Spleen (tissue), 11 donors: ENCODE measurements around the gene PWP1. TPM values are rescaled to one million over a fixed set of nuclear protein-coding genes. Genes with fewer than 3 reads are reported as not detected.

Experiments
- DNase-seq: peaks from one replicate; pipeline ENCODE4 v3.0.0-alpha.2; 2020
- H3K27ac ChIP-seq, 8 donors: fragments of 200-600 bp; sonication (generic) in 7 of 8; 1 replicate in 4 of 8; 2 replicates in 4 of 8; pipeline versions ENCODE4 v1.5.0 to v1.8.0; 2016 to 2021; ENCODE audit warnings: inconsistent platforms in 4 of 8, mild to moderate bottlenecking in 4 of 8, moderate library complexity in 1 of 8
- H3K27me3 ChIP-seq, 7 donors: fragments of 200-600 bp; sonication (generic) in 6 of 7; replicated peaks in 1 of 7; 1 replicate in 4 of 7; 2 replicates in 3 of 7; pipeline versions ENCODE4 v1.5.0 to v1.8.0; 2016 to 2021; ENCODE audit warnings: inconsistent platforms in 3 of 7, mild to moderate bottlenecking in 1 of 7
- H3K36me3 ChIP-seq, 6 donors: fragments of 200-600 bp; sonication (generic) in 5 of 6; 1 replicate in 4 of 6; 2 replicates in 2 of 6; pipeline versions ENCODE4 v1.5.0 to v1.8.0; 2016 to 2021; ENCODE audit warnings: inconsistent platforms in 2 of 6
- H3K4me1 ChIP-seq, 6 donors: fragments of 200-600 bp; sonication (generic) in 5 of 6; 1 replicate in 3 of 6; 2 replicates in 3 of 6; pipeline versions ENCODE4 v1.5.0 to v1.8.0; 2016 to 2021; ENCODE audit warnings: inconsistent platforms in 3 of 6
- H3K4me3 ChIP-seq, 8 donors: fragments of 200-600 bp; sonication (generic) in 7 of 8; 1 replicate in 4 of 8; 2 replicates in 4 of 8; pipeline versions ENCODE4 v1.5.0 to v1.8.0; 2016 to 2021; ENCODE audit warnings: inconsistent platforms in 4 of 8, mild to moderate bottlenecking in 4 of 8, moderate library complexity in 2 of 8
- H3K9me3 ChIP-seq, 8 donors: fragments of 200-600 bp; sonication (generic) in 7 of 8; 1 replicate in 4 of 8; 2 replicates in 4 of 8; pipeline versions ENCODE4 v1.5.0 to v1.8.0; 2016 to 2021; ENCODE audit warnings: inconsistent platforms in 4 of 8
- POLR2A ChIP-seq, 3 donors: fragments of 450-650 bp; IDR thresholded peaks; one replicate each; pipeline ENCODE4 v1.5.1; 2017; ENCODE audit warnings: antibody characterized with exemption in 3 of 3, mild to moderate bottlenecking in 1 of 3
- POLR2AphosphoS5 ChIP-seq, 3 donors: sonication (generic); formaldehyde crosslinking; IDR thresholded peaks; one replicate each; pipeline ENCODE4 v1.5.1; 2017; ENCODE audit warnings: antibody characterized with exemption in 3 of 3
- WGBS, 5 donors: extraction: QIAGEN DNeasy Blood & Tissue Kit in 3 of 5; methylation state at CpG; one replicate each; pipeline versions ENCODE4 v1.1.5 to v1.1.7; 2013 to 2018; 5-methylcytosine and 5-hydroxymethylcytosine counted together
- intact Hi-C: fragments of 100-400 bp; cut with DNase I; formaldehyde crosslinking; loops from one replicate; pipeline ENCODE4 v1.15.0; 2023; ENCODE audit warnings: low total_unique reads
- polyA plus RNA-seq, 3 donors: library from polyadenylated mRNA; stranded (reverse); fragments of 200-250 nt; gene quantifications; one replicate each; pipeline ENCODE4 v1.2.1, GENCODE V29; 2013
- total RNA-seq, 7 donors: library from RNA; depleted of rRNA in 3 of 7; stranded (reverse); fragments of >200 nt in 3 of 7; fragmentation: NEBNext Ultra II Directional in 4 of 7; extraction: Animal tissue kit (Norgen Biotek cat#: 25700) in 4 of 7; gene quantifications; one replicate each; pipeline versions ENCODE4 v1.1.0 to v1.2.1, GENCODE V29; 2016 to 2021
- TF ChIP-seq, protein P1 (sequence below), 11 experiments: fragments of 200-600 bp in 7 of 11; fragments of 450-650 bp in 4 of 11; sonication (generic) in 4 of 11; IDR thresholded peaks in 8 of 11; conservative IDR thresholded peaks in 3 of 11; 1 replicate in 7 of 11; 2 replicates in 4 of 11; pipeline versions ENCODE4 v1.4.0 to v1.8.0; 2016 to 2021; ENCODE audit warnings: antibody characterized with exemption in 11 of 11, inconsistent platforms in 4 of 11, mild to moderate bottlenecking in 1 of 11
- donor health status: healthy with polysubstance abuse.
- donor health status: DM: no; HTN: no; CAD: no; lungs with moderate emphysema.
- donor health status: DM: no; HTN: no; CAD: no.
- donor health status: Bipolar disorder and iron deficiency.
- donor health status: healthy.
- donor health status: DM: no; HTN: no; CAD: no.
- donor health status: DM: yes; HTN: yes; CAD: no.

PWP1 gene
- total and polyA plus RNA-seq, 10 donors = 24.5 to 78.5 (median 28.2) TPM

DNA sequence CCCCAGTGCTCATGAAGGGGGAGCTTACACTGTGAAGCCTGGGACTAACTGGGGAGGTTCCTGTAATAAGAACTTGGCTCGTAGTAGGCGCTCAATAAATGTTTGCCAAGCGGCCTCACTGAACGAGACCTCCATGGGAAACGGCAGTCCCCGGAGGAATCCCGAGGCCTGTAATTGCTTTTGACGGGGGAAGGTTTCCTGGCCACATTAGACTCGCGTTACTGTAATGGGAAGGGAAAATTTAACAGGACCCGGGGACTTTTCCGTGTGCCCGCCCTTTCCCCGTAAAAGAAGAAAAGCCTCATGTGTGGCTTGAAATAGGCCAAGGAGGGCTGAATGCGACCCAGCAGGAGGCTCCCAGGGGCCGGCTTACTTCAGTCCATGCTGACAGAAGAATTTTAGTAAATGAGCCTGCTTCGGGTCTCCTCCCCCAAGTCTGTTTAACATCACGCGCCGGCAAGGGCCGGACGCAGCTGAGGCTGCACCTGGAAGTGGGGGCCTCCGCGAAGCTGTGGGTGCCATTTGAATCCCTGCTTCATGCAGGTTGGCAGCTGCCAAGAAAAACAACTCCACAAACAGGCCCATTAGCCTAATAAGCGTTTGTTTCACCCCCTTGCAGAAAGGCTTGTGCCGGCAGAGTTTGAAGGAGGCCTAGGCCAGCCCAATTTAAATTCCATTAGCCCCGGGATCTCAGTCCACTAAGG lies 39.8 kb upstream of the PWP1 start:
- H3K9me3 ChIP-seq = no peaks in the 10 kb centered on the region
- no peaks in the 10 kb centered on the region for H3K27me3 ChIP-seq
- no peak overlapping the region for H3K27ac ChIP-seq
- H3K36me3 ChIP-seq = no peaks in the 10 kb centered on the region
- no peak overlapping the region for H3K4me3 ChIP-seq
- no peak for TF ChIP-seq POLR2AphosphoS5 (IDR thresholded peaks at IDR 0.05)
- TF ChIP-seq, protein P1, sequence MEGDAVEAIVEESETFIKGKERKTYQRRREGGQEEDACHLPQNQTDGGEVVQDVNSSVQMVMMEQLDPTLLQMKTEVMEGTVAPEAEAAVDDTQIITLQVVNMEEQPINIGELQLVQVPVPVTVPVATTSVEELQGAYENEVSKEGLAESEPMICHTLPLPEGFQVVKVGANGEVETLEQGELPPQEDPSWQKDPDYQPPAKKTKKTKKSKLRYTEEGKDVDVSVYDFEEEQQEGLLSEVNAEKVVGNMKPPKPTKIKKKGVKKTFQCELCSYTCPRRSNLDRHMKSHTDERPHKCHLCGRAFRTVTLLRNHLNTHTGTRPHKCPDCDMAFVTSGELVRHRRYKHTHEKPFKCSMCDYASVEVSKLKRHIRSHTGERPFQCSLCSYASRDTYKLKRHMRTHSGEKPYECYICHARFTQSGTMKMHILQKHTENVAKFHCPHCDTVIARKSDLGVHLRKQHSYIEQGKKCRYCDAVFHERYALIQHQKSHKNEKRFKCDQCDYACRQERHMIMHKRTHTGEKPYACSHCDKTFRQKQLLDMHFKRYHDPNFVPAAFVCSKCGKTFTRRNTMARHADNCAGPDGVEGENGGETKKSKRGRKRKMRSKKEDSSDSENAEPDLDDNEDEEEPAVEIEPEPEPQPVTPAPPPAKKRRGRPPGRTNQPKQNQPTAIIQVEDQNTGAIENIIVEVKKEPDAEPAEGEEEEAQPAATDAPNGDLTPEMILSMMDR (IDR thresholded peaks at IDR 0.05 in 8 of 11, conservative IDR thresholded peaks at IDR 0.05 in 3 of 11) = no peak
- TF ChIP-seq POLR2A (IDR thresholded peaks at IDR 0.05) = no peak
- intact Hi-C loops = no loop called here
- H3K4me1 ChIP-seq = no peaks in the 10 kb centered on the region
- 68 to 88% (median 69%) methylated on average over 19 to 27 of the region's 27 CpGs for WGBS, 5 donors
- DNase-seq = no peak

DNA sequence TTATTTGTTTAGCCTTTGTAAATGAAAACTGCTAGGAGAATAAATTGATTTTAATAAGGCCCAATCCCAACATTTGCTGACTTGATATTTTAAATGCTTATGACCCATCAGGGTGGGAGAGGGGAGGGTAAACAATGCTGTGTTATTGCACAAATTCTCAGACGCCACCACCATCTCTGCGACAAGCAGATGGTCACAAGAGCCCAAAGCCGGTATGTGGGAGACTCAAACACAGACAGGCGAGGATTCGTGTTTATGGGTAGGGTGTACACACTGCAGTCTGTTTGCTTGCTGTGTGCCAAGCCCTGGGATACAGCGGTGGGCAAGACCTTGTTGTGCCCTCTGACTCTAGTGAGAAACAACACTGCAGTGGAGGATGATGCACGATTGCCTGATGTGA lies 39.2 kb upstream of the PWP1 start:
- H3K36me3 ChIP-seq = no peaks in the 10 kb centered on the region
- H3K4me3 ChIP-seq = no peak overlapping the region
- no peak overlapping the region for H3K27ac ChIP-seq
- intact Hi-C loops = no loop called here
- no peak for DNase-seq
- 93 to 98% (median 95%) methylated on average over 7 of the region's 7 CpGs for WGBS, 5 donors
- H3K4me1 ChIP-seq = no peaks in the 10 kb centered on the region
- no peaks in the 10 kb centered on the region for H3K27me3 ChIP-seq
- TF ChIP-seq, protein P1 (IDR thresholded peaks at IDR 0.05 in 8 of 11, conservative IDR thresholded peaks at IDR 0.05 in 3 of 11) = no peak
- TF ChIP-seq POLR2AphosphoS5 (IDR thresholded peaks at IDR 0.05) (no peak), POLR2A (IDR thresholded peaks at IDR 0.05) (no peak)
- H3K9me3 ChIP-seq = no peaks in the 10 kb centered on the region

DNA sequence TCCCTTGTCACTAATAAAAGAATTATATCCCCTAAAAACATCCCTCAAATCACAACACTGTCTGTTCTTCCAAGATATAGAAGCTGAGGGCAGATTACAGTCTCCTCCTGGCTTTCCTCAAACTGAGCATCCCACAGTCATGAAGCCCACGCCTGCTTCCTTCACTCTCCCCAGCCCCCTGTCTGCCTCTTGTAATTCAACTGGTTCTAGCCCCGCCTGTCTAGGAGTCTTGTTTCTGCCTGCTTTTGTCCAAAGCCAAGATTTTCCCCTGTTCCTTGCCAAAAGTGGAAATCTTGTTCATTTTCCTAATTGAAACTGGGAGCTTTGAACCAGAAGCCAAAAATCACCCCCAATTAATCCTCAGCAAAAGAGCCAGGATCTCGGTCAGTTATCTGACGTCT lies 35.9 kb upstream of the PWP1 start:
- intact Hi-C loops = no loop called here
- Histone ChIP-seq H3K4me1 (no peaks in the 10 kb centered on the region), H3K36me3 (no peaks in the 10 kb centered on the region), H3K27me3 (no peaks in the 10 kb centered on the region), H3K9me3 (no peaks in the 10 kb centered on the region), H3K4me3 (no peak overlapping the region), H3K27ac (no peak overlapping the region)
- 57 to 77% (median 71%) methylated on average over 4 of the region's 4 CpGs for WGBS, 5 donors
- no peak for DNase-seq
- TF ChIP-seq POLR2AphosphoS5 (IDR thresholded peaks at IDR 0.05) (no peak), POLR2A (IDR thresholded peaks at IDR 0.05) (no peak)

DNA sequence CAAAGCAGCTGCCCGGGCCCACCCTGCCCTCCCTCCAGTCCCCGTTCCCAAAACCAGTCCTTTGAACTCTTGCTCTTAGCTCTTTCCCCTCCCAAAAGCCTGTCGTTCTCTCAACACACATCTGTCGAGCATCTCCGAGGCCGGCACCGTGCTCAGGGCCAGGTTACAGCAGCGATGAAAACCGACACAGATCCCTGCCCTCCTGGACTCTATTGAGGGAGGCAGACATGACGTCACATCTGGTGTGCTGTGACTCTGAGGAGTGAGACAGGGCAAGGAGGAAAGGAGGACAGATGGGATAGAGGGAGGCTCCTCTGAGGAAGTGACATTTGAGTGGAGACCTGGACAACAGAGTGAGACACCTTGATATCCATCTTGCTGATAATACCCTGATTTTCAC lies 34.6 kb upstream of the PWP1 start:
- intact Hi-C loops = no loop called here
- no peak for DNase-seq
- no peaks in the 10 kb centered on the region for H3K27me3 ChIP-seq

More for the DNA sequence above, 34.6 kb upstream of the PWP1 start:
- WGBS, 5 donors = 76 to 84% (median 82%) methylated on average over 10 of the region's 10 CpGs
- H3K9me3 ChIP-seq = no peaks in the 10 kb centered on the region
- H3K27ac ChIP-seq = no peak overlapping the region
- no peaks in the 10 kb centered on the region for H3K36me3 ChIP-seq
- no peak overlapping the region for H3K4me3 ChIP-seq
- no peaks in the 10 kb centered on the region for H3K4me1 ChIP-seq
- TF ChIP-seq, protein P1 (IDR thresholded peaks at IDR 0.05 in 8 of 11, conservative IDR thresholded peaks at IDR 0.05 in 3 of 11) = no peak
- no peak for TF ChIP-seq POLR2A (IDR thresholded peaks at IDR 0.05)
- no peak for TF ChIP-seq POLR2AphosphoS5 (IDR thresholded peaks at IDR 0.05)
